ENCODE results near the gene MRPL55.
A peak's percentile ranks its signal among the peaks of the same experiment; 100 is the strongest.
"Not testable (repeated sequence)": the region's sequence is repeated elsewhere in the genome, so short reads cannot be mapped to it uniquely, and the experiment has no call there.

MRPL55 gene

DNA sequence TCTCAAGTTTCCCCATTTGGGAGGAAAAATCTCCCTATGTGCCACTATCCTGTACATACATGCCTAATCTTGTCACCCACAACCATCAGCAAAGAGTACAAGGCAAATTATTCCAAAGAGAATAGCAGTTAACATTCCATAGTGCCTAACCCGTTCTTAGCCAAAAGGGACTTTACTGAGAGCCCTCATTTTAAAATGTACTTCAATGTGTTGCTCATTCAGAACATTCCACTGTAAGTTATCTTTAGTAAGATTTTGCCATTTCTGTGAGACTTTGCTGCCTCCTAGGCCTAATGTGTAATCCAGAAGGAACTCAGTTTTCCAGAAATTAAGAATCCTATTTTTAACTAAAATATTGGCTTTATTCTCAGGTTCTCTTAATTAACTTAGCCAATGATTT lies 11.3 kb upstream of the MRPL55 start:
- DNase-seq: no peak

DNA sequence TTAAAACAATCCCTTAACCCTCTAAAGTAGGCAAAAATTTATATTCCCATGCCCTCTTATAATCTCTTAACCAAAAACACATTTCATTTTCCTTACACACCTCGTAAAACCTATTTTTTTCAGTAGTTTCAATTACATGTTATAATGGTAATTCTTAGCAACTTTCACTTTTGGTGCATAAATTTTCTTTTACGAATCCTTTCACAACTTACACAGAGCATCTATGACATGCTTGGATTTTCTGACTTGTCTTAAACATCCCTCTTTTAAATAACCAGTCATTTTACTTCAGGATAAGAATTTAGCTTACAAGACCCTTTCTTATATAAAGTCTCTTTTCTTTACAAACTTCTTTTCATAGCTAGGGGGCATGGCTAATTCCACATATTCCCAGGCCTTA lies 8.9 kb upstream of the MRPL55 start:
- no peak for DNase-seq

GRCh38 chr1:228117335-228117734 lies 8.2 kb upstream of the MRPL55 start:
- no peak for DNase-seq

GRCh38 chr1:228114827-228115226 lies 5.7 kb upstream of the MRPL55 start:
- DNase-seq: no peak

DNA sequence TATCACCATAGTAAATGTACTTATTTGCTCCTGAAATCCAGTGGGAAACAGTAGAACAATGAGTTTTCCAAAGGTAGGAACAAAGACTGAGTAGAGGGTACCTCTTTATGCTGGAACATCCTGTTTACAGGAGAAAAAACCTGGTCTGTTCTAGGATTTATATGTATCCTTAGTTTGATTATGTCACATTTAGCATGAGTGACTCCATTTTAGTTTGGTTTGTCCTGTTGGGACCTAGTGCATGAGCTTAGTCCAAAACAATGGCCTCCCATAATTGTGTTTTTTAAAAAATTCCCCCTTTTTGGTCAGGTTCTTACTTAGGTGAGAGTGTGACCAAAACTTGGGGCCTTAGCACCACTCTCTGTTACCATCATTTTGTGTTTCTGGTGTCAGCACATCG lies 3.5 kb upstream of the MRPL55 start:
- DNase-seq: no peak

DNA sequence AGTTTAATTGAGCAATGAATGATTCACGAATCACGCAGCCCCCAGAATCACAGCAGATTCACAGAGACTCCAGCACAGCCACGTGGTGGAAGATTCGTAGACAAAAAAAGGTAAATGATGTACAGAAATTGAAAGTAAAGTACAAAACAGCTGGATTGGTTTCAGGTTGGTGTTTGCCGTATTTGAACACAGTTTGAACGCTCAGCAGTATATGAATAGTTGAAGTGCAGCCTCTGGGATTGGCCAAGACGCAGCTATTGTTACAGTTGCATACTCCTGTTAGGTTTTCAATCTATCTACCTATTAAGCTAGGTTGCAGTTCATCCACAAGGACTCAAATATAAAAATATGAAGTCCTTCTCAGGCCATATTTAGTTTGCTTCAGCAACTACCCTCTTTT lies 3.1 kb upstream of the MRPL55 start:
- DNase-seq: no peak

DNA sequence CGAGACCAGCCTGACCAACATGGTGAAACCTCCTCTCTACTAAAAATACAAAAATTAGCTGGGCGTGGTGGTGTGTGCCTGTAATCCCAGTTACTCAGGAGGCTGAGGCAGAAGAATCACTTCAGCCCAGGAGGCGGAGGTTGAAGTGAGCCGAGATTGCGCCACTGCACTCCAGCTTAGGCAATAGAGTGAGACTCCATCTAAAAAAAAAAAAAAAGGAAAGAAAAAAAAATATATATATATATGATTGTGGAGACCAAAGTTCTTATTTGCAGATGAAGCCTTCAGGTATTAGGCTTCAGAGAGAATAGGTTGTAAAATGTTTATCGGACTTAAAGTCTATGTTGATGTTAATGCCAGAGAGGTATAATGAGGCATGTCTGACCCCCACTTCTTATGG lies 2.2 kb upstream of the MRPL55 start:
- not testable (repeated sequence) for DNase-seq

GRCh38 chr1:228110556-228110955 lies 1.5 kb upstream of the MRPL55 start:
- no peak for DNase-seq

DNA sequence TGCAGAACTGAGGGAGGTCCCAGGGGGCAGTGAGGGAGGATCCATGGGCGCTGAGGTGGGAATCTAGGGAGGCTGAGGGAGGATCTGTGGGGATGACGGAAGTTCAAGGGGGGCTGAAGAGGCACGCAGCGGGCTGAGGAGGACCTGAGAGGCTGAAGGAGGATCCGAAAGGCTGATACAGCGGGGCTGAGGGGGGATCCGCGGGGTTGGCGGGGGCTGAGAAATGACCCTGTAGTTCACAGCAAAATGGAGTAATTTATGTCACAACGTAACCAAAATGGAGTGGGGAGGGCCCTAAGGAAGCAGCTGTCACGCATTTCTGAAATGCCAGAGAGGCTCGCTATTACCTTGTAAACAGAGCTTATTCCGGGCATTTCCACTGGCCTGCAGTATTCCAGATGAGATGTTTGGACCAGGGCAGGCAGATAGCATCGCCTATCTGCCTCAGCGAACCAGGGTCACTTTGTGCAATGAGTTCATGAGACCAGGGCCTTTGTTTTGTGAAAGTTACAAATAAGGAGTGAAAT lies 926 bp upstream of the MRPL55 start:
- no peak for DNase-seq

DNA sequence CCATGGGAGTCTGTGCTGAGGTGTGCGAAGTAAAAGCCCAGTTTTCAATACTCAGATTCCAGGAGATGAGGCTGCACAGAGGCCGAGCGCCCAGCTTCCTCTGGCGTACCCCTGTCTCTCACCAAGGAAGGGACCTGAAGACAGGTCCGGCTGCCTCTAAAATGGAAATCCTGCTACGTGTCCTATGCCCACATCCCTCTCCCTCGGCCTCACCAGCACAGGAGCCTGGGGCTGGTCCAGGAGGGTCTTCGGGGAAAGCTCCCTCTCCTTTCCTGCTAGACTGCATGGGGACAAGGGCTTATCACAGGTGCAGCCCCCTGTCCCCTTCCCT lies 392 bp downstream of the MRPL55 start:
- no peak for DNase-seq

DNA sequence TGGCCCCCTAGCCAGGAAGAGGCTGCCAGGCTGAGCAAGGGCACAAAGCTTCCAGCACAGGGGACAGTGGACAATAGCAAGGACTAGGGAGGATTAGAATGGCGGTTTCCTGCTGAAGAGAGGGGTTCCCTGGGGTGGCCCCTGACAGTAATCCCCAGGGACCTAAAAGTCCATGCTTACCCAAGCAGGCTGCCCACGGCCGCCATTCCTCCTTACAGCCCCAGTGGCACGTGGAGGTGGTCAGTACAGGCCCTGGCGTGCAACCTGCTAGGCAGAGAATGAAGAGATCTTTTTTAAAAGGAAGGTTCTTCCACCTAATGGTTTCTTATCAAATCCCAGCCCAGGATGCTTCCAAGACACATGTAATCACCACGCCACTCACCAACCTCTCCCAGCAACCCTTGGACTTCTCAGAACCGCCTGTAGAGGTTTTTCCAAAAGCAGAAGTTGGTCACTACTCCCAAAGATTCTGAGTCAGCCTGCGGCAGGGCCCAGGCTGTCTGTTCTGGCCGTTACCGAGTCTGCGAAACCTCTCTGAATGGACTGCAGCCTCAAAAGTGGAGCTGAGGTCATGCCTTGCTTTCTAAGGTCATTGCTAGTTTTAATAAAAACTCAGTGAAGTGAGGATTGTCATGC lies 926 bp downstream of the MRPL55 start:
- DNase-seq: no peak

- no peak for DNase-seq
Observed at GRCh38 chr1:228107636-228108035, 1.5 kb downstream of the MRPL55 start.

GRCh38 chr1:228106800-228107054 lies 2.4 kb downstream of the MRPL55 start:
- DNase-seq: no peak

DNA sequence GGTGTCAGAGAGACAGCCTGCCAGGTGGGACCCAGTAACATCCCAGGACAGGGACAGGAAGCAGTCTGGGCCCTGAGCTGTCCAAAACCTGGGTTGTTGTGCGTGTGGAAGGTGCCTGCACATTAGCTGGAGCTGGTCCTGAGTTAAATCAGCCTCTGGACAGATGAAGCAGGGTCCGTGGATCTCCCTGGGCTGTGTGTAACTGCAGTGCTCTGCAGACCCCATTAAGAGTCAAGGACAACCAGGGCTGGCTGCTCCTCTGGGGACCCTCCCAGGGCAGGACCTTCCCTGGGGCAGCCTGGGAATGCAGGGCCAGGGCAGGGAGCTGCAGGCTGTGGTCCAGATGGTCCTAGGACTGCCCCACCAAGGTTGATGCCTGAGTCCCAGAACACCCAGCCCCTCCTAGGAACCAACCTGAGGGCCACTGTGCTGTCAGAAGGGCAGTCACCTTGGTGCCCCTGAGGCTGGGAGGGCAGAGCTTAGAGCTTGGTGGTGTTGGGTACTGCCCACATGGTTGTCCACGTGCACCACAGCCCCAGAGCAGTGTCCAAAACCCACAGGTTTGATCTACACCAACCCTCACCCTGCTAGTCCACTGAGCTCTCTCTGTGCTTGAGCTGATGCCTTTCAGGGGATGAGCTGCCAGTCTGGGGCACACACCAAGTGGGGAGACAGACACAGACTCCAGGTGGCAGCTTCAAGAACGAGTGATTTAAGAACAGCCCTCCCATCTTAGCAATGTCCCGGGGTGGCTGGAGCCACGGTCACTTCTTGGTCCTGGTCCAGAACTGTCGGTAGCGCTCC lies 2.9 kb downstream of the MRPL55 start:
- no peak for DNase-seq

GRCh38 chr1:228105270-228105995 lies 3.7 kb downstream of the MRPL55 start:
- DNase-seq: no peak

DNA sequence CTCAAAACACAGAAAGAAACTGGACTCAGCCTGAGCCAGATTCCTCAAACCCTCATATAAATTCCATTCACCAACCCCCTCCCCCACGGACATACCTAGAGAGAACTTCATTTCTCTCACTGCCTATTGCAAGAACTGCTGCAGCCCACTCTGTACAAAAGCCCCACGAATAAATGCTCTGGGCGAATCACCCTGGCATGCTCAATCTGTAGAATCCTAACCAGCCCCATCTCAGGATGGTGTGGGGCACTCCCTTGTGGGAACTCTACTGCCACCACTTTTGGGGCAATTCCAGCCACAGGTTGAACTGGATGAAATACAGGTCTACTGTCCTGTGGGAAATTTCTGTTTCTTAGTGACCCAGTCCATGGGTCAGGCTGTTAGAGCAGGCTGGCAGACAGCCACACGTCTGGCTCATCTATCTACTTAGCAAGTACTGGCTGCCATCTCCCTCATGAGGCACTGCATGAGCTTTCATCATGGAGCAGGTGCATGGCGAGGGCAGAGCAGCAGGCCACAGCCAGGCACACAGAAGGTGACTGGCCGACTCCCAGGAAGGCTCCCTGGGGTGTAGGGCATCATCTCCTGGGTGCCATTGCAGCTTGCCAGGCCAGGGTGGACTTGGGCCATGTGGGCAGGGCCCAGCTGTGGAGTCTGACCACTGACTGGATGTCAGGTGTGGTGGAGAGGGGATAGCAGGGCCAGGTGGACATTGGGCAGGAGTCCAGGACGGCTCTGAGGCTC lies 4.4 kb downstream of the MRPL55 start:
- no peak for DNase-seq

DNA sequence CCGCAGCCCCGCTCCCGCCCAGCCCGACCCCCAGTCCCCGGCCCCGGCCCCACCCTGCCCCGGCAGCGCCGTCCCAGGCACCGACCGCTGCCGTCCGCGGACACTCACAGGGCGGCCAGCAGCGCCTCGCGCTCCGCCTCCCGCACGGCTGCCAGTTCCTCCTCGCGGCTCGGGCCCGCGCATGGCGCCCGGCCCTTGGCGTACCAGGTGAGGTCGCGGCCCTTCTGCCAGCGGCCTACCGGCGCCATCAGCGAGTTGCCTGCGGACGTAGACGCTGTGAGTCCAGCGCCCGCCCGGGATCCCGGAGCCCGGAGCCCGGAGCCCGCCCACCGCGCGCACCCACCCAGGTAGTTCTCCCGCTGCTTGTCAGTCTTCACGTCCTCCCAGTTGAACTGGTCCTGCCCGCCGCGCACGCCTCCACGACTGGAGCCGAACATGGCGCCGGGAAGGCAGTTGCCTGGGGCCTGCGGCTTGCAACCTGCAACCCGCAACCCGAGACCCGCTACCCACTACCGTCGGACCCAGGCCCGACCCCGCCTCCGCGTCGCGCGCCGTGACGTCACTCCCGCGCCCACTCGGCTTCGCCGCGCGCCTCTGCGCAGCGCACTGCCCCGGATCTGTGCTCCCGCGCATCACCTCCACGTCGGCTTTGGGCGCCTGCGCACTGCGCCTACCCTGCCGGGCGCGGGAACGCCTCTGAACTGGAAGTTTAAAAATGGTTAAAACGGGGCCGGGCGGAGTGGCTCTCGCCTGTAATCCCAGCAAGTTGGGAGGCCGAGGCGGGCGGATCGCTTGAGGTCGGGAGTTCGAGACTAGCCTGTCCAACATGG lies 6.1 kb downstream of the MRPL55 start, which contains the start of gene C1orf35:
C1orf35 (minus strand) TSS at position 535 of the 830 bp plus-strand sequence; CDS start at position 437, 98 bp downstream.
- peak; percentile 95 for DNase-seq

GRCh38 chr1:228101994-228102790 lies 6.9 kb downstream of the MRPL55 start:
- peak; percentile 71 for DNase-seq

DNA sequence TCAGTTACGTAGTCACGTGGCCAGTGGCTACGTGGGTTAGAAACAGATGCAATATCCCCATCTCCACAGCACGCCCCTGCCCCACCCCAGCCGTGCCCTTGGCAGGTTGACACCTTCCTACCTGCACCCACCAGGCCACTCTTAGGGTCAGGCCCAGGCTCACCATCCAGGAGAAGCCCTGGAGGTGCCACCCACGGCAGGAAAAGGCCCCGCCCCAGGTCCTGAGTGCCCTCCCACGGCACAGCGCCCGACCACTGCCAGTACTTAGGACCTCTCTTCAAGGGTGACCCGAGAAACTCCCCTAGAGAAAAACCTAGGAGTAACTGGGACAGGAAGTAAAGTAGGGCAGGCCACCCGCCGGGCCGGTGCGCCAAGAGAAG lies 7.5 kb downstream of the MRPL55 start:
- DNase-seq: peak; percentile 50

DNA sequence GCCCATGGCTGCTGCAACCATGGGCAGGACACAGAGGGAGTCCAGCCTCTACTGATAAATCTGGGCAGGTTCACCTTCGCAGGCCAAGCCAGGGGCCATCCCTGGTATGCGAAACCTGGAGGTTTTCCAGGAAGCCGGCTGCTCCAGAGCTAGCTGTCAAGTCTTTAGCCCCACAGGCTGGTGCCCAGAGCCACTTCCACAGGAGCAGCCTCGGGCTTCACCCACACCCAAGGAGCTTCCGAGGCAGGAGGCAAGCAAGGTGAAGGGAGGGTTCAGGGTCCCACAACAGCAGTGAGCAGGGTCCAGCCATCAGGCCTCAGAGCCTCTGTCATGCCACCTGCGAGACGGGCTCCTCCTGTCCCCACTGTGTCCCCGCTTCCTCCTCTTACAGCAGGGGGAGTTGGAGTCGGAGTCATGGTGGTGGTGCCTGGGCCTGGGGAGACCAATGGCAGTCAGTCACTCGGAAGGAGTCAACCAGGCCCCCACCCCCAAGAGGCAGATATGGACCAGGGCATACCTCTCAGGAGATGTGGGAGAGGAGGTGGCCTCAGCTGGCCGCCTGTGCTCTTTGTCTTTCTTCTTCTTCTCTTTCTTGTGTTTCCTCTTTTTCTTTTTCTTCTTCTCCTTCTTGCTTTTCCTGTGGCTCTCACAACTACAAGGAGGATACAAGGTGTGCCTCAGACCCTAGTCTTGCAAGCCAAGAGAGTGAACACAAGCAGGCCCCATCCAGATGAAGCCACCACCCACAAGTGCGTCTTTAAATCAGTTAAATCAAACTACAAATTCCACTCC lies 8.1 kb downstream of the MRPL55 start:
- DNase-seq: no peak

DNA sequence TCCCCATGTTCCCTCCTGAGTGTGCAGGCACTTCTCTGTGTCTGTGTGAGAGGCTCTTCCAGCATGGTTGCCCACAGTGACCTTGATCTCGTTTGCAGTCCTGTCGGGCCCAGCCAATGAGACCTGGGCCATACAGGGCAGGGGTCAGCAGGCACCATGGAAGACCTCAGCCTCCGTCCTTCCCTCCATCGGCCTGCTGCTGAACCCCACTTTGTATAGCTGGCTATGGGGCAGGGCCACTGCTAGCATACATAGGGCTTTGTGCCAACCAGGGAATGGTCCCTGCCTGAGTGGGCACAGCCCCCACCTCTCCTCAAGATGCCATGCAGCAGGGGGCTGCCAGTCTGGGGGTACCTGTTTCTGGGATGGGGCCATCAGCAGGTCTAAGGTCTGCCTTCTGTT lies 9.8 kb downstream of the MRPL55 start:
- no peak for DNase-seq

Data from CD4-positive, alpha-beta T cell treated with Interleukin-17A for 1 hour (primary cell).